Activated T-helper 1 cell treated with anti-CD3 and anti-CD28 coated beads, Interleukin-2, amount 50 U/mL, for 16 hours (primary cell): ENCODE measurements around the gene TDRD12.
"Not testable (repeated sequence)": the region's sequence is repeated elsewhere in the genome, so short reads cannot be mapped to it uniquely, and the experiment has no call there.

Source experiments
- DNase-seq, 2 donors: peaks; one replicate each; pipeline ENCODE4 v3.0.0-alpha.2; 2020; ENCODE audit warnings: low read depth in 1 of 2, low spot score in 1 of 2

The TDRD12 gene

GRCh38 chr19:32828643-32829344 is 109.2 kb downstream of the TDRD12 start:
- no peak for DNase-seq

DNA sequence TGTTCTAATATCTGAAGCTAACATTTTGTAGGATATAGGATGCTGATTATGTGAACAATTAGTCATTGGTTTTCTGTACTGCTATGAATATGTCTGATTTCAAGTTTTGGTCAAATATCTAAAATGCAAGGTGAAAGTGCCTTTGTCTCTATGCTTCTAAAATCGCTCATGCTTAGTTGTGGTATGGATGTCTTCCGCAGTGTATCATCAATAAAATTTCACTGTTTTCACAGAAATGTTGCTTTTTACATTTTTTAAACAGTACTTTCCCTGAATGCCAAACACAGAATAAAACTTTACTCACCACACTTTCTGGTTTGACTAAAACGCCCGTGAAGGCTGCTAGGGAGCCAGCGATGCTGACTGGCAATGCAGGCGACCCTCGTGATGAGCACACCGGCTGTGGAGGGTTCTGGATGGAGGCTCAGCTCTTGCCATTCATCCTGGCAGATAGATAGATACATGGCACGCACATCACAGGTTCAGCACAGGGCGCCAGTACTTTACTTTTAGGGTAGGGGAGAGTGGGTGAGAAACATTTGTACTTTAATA is 109.9 kb downstream of the TDRD12 start:
- DNase-seq = no peak

DNA sequence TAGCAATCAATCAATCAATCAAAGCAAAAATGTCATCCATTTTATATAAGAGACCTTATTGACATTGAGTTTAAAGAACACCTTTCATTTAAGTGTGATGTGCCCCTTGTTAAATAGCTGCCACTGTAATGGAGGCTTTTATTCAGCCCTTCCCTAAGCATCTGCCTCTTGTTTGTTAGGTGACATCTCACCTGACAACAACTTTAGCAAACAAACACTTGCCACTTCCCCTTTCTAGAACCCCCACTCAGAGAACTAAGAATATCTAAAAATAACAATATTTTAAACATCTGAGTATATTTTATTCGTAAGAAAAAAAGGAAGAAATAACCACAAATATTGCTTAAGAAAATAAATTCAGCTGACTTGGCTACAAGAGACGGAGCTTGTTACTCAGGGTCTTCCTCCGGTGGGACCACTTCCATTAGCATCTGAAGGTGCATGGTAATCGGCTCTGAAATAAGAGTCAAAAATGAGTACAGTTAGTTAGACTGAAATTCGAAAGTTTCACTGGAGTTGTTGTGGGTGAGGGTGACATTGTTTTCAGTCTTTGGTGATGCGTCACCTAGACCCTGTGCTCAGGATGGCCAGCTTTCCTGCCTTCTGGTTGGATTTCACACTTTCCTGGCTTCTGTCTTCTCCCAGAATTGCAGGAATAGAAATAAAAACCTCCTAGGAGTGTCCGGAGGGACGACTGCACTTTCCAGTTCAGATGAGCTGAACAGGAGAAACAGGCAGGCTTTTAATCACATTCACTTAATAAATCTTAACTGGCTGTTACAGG is 110.9 kb downstream of the TDRD12 start:
- DNase-seq = no peak

DNA sequence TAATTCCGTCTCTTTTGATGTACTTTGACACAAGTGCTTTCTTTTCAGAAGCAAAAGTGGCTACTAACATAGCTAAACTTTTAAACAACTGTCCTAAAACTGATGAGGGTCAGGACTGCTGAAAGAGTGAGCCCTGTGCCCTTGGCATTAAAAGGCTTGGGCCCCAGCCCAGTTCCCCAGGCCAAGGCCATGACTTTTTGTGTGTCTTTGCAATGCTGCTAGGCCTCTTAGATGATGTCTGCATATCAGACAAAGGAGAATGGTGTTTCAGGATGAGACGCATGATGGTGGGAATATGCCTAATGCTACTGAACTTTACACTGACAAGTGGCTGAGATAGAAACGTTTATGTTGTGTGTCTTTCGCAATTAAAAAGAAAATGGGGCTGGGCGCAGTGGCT is 112.0 kb downstream of the TDRD12 start:
- no peak for DNase-seq

- DNase-seq = not testable (repeated sequence)
These were observed 112.5 kb downstream of the TDRD12 start for GRCh38 chr19:32832094-32832493.

DNA sequence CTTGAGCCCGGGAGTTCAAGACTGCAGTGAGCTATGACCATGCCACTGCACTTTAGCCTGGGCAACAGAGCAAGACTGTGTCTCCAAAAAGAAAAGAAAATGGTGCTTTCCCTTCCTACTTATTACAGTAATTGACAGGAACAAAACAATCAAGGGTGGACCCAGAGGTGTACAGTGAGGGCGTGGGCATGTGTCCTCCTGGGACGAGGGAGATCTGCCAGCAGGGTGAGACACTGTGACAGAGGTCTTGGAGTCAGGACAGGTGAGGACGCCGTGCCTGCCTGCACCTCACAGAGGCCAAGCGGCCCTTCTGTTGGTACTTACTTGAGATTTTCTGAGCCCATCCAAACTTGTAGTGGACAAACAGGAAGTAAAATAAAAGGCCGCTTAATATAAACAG is 113.3 kb downstream of the TDRD12 start:
- DNase-seq = not testable (repeated sequence)

DNA sequence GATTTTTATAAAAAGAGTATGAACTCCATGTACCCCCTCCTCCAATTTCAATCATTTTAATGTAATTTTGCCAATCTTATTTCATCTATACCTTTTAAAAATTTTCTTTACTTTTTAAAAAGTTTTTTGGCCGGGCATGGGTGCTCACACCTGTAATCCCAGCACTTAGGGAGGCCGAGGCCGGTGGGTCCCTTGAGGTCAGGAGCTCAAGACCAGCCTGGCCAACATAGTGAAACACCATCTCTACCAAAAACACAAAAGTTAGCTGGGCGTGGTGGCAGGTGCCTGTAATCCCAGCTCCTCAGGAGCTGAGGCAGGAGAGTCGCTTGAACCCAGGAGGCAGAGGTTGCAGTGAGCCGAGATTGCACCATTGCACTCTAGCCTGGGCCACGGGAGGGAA is 113.8 kb downstream of the TDRD12 start:
- DNase-seq = not testable (repeated sequence)

- no peak for DNase-seq
These were observed 118.0 kb downstream of the TDRD12 start for GRCh38 chr19:32837531-32837930.

DNA sequence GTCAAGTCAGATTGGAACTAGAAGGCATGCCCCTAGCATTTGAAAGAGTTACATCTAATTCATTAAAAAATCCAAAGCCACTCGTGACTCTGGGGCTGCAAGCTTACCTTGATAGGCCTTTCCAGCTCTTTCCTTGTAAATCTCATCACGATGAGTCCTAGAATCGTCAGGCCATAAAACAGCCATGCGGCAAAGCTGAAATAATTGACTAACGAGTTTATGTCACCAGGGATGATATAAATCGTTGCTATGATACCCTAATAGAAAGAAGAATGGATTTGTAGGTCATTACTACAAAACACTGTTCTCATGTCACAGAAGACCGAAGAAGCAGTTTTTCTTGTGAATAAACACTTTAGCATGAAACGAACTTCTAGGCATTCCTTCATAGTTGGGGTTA is 122.5 kb downstream of the TDRD12 start:
- no peak for DNase-seq

DNA sequence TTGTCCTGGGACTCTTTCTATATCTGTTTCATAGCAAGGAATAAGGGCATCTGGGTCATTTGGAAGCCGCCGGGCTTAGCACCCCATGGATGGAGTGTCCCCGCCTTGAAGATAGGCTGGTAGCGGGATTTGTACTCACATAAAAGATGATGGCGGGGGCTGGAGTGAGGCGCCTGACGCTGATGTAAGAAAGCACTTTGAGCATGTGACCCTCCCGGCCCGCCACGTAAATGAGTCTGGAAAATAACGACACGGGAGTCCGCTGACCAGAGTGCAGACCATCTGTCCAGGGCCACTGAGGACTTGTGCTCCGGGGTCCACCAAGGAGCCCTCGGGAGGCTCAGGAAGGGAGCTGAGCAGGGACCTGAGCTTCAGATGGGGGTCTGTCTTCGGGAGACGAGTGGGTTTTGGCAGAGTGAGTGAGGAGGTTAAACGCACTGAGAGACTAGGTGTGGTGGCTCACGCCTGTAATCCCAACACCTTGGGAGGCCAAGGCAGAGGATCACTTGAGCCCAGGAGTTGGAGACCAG is 124.2 kb downstream of the TDRD12 start:
- no peak for DNase-seq

DNA sequence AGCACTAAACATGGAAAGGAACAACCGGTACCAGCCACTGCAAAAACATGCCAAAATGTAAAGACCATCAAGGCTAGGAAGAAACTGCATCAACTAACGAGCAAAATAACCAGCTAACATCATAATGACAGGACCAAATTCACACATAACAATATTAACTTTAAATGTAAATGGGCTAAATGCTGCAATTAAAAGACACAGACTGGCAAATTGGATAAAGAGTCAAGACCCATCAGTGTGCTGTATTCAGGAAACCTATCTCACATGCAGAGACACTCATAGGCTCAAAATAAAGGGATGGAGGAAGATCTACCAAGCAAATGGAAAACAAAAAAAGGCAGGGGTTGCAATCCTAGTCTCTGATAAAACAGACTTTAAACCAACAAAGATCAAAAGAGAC is 128.5 kb downstream of the TDRD12 start:
- DNase-seq = not testable (repeated sequence)

GRCh38 chr19:32852216-32852615 is 132.6 kb downstream of the TDRD12 start:
- no peak for DNase-seq

- not testable (repeated sequence) for DNase-seq
These were observed 137.3 kb downstream of the TDRD12 start for GRCh38 chr19:32856818-32857217.

GRCh38 chr19:32857584-32857983 is 138.0 kb downstream of the TDRD12 start:
- no peak for DNase-seq

DNA sequence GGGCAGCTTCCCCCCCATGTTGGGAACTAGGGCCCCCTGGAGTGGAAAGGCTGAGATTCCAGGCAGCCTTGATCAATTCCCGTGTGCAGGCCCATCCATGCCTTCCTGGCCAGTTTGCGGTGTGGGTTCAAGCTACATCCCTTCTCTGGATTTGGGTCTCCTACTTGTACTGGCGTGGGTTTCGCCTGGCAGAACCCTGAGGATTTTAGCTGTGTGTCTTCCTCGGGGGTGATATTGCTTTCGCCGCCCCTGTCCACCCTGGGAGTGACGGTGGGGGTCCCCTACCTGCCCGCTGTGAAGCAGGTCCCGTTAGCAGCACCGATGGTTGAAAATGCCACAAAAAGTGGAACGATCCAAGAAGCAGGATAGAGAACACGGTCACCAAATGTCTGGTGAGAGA is 138.6 kb downstream of the TDRD12 start:
- no peak for DNase-seq

DNA sequence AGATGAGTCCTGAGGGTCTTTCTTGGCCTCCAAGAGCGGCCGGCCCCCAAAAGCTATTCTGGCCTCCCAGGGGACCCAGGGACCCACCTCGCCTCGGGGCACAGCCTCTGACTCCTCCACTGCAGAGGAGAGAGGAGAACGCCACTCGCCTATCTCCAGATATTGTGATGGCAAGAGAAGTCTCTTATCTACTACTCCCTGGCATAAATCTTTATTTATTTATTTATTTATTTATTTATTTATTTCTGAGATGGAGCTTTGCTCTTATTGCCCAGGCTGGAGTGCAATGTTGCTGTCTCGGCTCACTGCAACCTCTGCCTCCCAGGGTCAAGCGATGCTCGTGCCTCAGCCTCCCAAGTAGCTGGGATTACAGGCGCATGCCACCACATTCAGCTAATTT is 139.0 kb downstream of the TDRD12 start:
- DNase-seq = no peak

DNA sequence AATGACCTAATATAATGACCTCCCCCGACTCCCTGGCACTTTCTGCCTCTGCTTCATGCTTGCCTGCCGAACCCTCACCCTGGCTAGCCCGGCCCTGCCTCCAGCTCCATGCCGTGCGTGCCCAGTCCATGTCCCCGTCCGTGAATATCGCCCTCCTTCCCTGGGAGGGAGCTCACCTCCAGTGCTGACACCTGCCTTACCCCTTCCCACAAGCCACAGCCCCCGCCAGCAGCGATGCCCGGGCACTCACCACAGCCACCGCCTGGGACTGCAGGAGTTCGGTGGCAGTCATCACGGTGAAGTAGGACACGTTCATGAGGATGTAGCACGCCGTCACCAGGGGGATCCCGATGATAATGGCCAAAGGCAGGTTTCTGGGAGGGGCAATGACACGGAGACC is 140.0 kb downstream of the TDRD12 start:
- DNase-seq = no peak

GRCh38 chr19:32861596-32861995 is 142.0 kb downstream of the TDRD12 start:
- DNase-seq = no peak

DNA sequence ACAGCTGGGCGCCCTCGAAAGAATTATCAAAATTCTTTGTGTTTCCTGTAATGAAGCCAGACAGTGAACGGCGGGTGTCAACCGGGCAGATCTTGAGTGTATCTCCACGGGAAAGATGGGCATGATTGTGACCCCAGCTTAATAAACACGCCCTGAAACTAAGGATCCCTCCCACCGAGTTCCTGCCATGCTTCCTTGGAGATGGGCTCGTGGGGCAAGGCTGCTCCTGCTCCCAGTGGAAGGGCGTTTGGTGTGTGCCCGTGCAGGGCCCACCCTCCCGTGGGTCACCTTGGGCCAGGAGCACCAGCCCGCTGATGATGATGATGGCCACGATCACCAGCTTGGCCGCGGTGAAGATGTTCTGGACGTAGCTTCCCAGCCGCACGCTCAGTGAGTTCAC is 142.6 kb downstream of the TDRD12 start:
- DNase-seq = no peak

DNA sequence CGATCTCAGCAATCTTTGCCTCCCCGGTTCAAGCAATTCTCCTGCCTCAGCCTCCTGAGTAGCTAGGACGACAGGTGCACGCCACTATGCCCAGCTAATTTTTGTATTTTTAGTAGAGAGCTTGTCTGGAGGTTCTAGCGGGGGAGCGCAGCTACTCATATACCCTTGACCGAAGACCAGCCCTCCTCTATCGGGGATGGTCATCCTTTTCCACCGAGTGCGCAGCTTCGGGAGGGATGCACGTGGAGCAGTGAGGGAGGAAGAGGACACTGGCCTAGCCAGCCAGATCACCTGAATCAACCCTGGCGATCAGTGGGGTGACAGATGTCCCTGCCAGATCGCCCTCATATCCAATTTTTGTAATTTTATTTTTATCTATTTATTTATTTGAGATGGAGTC is 143.2 kb downstream of the TDRD12 start:
- DNase-seq = no peak

GRCh38 chr19:32863301-32863700 is 143.7 kb downstream of the TDRD12 start:
- DNase-seq = no peak

- DNase-seq = no peak
These were observed 144.3 kb downstream of the TDRD12 start for GRCh38 chr19:32863841-32864240.
